ENCODE results near the gene SLC12A4.

DNA sequence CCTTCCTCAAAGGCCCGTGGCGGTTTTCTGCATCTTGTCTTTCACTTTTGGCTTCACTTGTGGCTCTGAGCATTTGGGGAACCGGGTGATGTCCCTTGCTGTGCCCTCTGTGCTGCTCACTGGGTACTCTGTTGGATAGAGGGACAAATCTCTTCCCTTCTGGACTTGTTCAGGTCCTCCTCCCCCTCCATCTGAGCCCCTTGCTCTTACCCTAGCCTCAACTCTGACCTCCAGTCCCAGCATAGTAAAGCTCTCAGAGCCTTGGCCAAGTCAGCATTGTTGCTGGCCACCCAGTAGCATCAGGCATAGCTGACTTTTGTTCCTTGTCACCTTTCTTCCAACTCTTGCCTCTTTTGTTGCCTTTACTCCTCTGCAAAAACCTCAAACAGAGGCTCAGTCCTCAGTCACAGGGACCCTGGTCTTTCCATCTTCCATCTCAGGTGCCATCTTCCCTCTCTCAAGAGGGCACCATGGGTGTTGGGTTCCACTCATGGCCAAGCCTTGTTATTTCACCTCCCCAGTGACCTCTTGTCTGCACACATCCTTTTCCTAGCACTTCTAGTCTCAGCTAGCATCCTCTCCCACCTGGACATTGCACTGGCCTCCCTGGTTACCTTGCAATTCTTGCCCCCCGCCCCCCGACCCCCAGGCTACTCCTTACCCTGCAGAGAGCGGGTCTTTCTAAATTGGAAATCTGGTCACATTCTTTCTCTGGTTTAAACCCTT is 31.4 kb downstream of the SLC12A4 start:
- TF ChIP-seq, protein P1, sequence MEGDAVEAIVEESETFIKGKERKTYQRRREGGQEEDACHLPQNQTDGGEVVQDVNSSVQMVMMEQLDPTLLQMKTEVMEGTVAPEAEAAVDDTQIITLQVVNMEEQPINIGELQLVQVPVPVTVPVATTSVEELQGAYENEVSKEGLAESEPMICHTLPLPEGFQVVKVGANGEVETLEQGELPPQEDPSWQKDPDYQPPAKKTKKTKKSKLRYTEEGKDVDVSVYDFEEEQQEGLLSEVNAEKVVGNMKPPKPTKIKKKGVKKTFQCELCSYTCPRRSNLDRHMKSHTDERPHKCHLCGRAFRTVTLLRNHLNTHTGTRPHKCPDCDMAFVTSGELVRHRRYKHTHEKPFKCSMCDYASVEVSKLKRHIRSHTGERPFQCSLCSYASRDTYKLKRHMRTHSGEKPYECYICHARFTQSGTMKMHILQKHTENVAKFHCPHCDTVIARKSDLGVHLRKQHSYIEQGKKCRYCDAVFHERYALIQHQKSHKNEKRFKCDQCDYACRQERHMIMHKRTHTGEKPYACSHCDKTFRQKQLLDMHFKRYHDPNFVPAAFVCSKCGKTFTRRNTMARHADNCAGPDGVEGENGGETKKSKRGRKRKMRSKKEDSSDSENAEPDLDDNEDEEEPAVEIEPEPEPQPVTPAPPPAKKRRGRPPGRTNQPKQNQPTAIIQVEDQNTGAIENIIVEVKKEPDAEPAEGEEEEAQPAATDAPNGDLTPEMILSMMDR (IDR thresholded peaks at IDR 0.05; ENCODE audit: insufficient read depth, low read length, poor library complexity, severe bottlenecking) = no peak
- no peak for TF ChIP-seq EZH2phosphoT487 (conservative IDR thresholded peaks at IDR 0.05; ENCODE audit: low read length)

Measured in SU-DHL-6 (cell line).